Renal pelvis (tissue), 4 donors: ENCODE measurements around the gene CFH. TPM values are rescaled to one million over a fixed set of nuclear protein-coding genes. Genes with fewer than 3 reads are reported as not detected.
"Not testable (repeated sequence)": the region's sequence is repeated elsewhere in the genome, so short reads cannot be mapped to it uniquely, and the experiment has no call there.

ENCODE experiments used
- DNase-seq: peaks from one replicate; pipeline ENCODE4 v3.0.0-alpha.2; 2013
- polyA plus RNA-seq, 3 donors: library from polyadenylated mRNA; unstranded; fragments of 120-200 nt; gene quantifications; one replicate each; pipeline ENCODE4 v1.2.1, GENCODE V29; 2013; ENCODE audit not compliant: insufficient read length in 3 of 3

CFH gene
- polyA plus RNA-seq, 3 donors, result 20.4 to 30.7 (median 27.7) TPM

- no peak for DNase-seq
Observed at GRCh38 chr1:196659471-196659870, 7.6 kb downstream of the CFH start.

GRCh38 chr1:196660272-196660671 lies 8.4 kb downstream of the CFH start:
- no peak for DNase-seq

DNA sequence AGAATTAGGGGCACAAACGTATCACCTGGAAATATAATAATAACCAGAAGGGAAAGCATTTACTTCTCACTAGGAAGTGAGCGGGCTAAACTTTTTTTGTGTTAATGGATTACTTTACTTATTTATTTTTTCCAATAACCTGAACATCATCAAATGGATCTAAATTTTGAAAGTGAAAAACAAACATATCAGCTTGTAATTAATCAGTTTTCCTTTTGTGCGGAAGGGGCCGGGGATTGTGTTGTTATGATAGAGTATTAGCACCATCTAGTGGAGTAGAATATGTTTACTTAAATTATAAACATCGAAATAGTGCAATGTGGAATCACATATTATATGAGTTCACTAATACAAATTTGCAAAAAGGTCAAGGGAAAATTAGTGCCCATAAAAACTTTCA lies 9.0 kb downstream of the CFH start:
- no peak for DNase-seq

DNA sequence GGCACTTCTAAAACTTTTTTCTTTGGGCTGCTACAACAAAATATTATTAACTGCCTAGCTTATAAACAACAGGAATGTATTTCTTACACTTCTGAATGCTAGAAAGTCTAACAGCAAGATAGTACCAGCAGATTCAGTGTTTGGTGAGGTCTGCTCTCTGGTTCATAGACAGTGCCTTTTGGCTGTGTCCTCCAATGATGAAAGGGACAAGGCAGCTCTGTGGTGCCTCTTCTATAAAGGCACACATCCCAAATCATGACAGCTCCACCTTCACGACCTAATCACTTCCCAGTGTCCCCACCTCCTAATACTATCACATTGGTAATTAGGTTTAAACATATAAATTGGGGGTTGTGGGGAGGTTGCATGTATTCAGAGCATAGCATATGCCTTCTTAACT lies 9.5 kb downstream of the CFH start:
- no peak for DNase-seq

- no peak for DNase-seq
Observed at GRCh38 chr1:196667131-196667530, 15.3 kb downstream of the CFH start.

- DNase-seq, result no peak
Observed at GRCh38 chr1:196669051-196669450, 17.2 kb downstream of the CFH start.

GRCh38 chr1:196669693-196670092 lies 17.9 kb downstream of the CFH start:
- no peak for DNase-seq

- no peak for DNase-seq
Observed at GRCh38 chr1:196674908-196675307, 23.1 kb downstream of the CFH start.

- no peak for DNase-seq
Observed at GRCh38 chr1:196677781-196678509, 26.1 kb downstream of the CFH start.

DNA sequence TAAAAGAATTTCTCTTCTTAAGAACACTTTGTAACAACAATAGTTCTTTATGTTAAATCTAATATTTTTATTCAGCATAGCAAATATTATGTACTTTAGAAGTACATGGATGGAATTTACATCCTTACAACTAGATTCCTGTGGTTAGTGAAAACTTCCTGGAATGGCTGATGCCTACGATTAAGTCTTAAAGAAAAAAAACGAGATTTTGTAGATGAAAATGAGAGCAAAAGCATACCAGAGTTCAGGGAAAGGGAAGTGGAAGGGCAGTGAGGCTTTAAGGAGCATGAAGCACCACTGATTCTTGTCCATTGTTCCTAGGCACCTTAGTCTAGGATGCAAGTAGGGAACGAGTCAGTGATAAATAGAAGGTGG lies 26.7 kb downstream of the CFH start:
- DNase-seq, result no peak

DNA sequence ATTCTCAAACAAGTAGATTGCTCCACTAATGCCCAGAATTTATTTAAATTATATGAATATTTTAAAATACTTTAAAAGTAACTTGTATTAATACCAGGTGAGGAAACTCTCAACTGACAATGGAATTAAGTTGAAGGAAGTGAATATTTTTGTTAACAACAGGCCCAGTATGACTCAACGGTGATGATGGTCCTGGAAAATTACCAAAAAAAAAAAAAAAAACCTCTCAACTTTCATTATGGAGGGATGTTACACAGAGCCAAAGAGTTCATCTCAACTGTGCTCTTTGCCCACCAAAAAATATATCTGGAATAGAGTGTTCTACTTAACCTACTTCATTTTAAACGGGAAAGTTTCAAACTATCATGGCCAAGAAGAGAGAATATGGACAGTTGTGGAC lies 28.3 kb downstream of the CFH start:
- DNase-seq, result no peak

GRCh38 chr1:196684476-196684875 lies 32.6 kb downstream of the CFH start:
- no peak for DNase-seq

GRCh38 chr1:196685506-196685905 lies 33.7 kb downstream of the CFH start:
- DNase-seq, result no peak

DNA sequence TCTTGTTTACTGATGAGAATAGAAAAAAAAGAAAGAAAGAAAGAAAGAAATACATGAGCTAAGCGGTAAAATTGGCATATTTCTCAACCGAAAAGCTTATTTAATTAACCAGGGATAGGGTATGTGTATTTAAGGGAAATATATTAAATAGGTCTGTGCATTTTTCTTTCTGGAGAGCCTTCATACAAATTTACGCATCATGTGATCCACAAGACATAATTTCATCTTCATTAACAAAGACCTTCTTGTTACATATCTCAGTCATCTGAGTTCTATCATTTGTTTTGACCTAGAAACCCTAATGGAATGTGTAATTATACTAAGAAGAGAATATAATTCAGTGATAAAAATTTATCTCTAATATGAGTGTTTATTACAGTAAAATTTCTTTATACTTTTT lies 37.2 kb downstream of the CFH start:
- DNase-seq, result no peak

DNA sequence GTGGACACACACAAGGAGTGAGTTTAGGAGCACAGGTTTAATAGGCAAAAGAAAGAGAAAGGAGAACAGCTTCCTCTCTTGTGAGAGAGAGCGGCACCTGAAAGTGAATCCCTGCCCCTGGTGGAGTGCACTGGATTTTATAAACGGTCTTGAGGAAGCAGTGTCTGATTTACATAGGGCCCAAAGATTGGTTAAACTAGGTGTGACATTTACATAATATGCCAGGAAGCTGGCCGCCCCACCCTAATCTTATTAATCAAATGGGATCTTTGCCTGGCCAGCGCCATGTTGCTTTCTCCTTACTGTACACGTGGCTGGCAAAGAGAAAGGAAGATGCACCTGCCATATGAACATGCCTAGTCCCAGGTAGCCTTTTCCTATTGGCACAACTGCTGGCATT lies 38.7 kb downstream of the CFH start:
- no peak for DNase-seq

- no peak for DNase-seq
Observed at GRCh38 chr1:196698993-196699392, 47.1 kb downstream of the CFH start.

DNA sequence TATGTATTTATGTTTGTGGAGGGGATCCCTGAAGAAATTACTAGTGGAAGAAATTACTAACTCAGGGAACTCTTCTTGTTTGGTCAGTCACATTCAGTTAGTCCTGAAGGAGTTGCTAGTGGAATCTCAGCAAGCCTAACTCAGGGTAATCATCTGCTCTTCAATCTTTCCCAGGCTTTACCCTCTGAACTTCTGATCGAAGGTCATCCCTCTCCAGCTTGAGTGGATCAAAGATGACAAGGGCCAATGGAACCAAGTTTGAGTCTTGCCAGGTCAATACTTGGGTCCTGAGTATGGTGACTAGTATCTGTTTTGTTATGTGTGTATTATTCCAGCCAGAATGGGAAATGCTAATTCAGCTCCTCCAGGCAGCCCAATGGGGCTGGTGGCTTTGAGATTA lies 49.3 kb downstream of the CFH start:
- no peak for DNase-seq

DNA sequence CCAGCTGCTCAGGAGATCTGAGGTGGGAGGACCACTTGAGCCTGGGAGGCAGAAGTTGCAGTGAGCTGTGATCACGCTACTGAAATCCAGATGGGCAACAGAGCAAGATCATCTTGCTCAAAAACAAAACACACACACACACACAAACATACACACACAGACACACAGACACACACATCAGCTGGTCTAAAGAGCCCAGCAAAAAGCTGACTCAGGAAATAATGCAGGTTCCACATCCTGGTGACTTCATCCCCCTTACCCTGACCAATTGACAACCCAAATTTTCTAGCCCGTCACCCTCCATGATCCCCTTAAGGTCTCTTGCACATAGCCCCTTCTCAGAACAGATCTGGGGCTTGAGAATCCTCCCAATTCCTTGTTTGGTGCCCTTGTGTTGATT lies 58.0 kb downstream of the CFH start:
- DNase-seq, result not testable (repeated sequence)

- DNase-seq, result no peak
Observed at GRCh38 chr1:196717868-196718267, 66.0 kb downstream of the CFH start.

- DNase-seq, result peak; percentile 14
Observed at GRCh38 chr1:196723325-196724185, 71.7 kb downstream of the CFH start.

DNA sequence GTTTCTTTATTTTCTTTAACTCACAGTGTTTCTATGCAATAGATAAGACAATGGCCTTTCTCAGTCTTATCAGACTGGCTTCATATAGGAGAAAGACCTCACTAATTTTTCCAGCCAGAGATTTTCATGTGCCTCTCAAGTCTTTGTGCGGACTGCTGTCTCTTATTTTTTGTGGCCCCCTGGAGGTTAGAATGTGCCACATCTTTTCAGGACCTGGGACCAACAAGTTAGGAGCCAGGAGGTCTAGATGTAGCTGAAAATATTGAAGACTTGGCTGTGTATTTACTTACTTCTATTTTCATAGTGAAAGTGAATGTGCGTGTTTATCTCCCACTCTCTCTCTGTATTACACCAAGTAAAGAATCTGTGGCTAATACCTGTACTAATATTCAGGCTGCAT lies 80.7 kb downstream of the CFH start:
- no peak for DNase-seq

- no peak for DNase-seq
Observed at GRCh38 chr1:196733091-196733970, 81.5 kb downstream of the CFH start.
